NCI-H1417 (cell line): Measurements from ENCODE around the gene NEDD4L.

Source experiments
- DNase-seq, 3 experiments: peaks; one replicate each; lab custom pipeline; 2025; lab: John Stamatoyannopoulos, UW

NEDD4L gene

GRCh38 chr18:58181988-58182387 is 138.0 kb downstream of the NEDD4L start:
- no peak for DNase-seq

- peak; percentile 86 to 97 (median 90) for DNase-seq
Measured at GRCh38 chr18:58183226-58183625, 139.2 kb downstream of the NEDD4L start.

GRCh38 chr18:58186258-58186948 is 142.4 kb downstream of the NEDD4L start:
- DNase-seq, result peak in 2 of 3 experiments; percentile 24 to 54

- DNase-seq, result no peak
Measured at GRCh38 chr18:58187674-58188073, 143.6 kb downstream of the NEDD4L start.

- peak in 1 of 3 experiments; percentile 61 for DNase-seq
Measured at GRCh38 chr18:58188996-58189395, 145.0 kb downstream of the NEDD4L start.

- no peak for DNase-seq
Measured at GRCh38 chr18:58190842-58191530, 147.0 kb downstream of the NEDD4L start.

GRCh38 chr18:58191626-58192025 is 147.6 kb downstream of the NEDD4L start:
- no peak for DNase-seq

GRCh38 chr18:58192519-58192918 is 148.5 kb downstream of the NEDD4L start:
- no peak for DNase-seq

GRCh38 chr18:58194028-58194427 is 150.0 kb downstream of the NEDD4L start:
- peak in 2 of 3 experiments; percentile 31 to 60 for DNase-seq

- peak; percentile 72 to 96 (median 92) for DNase-seq
Measured at GRCh38 chr18:58195278-58195765, 151.3 kb downstream of the NEDD4L start.

- no peak for DNase-seq
Measured at GRCh38 chr18:58196164-58196563, 152.1 kb downstream of the NEDD4L start.

GRCh38 chr18:58196881-58197872 is 153.2 kb downstream of the NEDD4L start:
- peak in 1 of 3 experiments; percentile 33 for DNase-seq

GRCh38 chr18:58201268-58201667 is 157.2 kb downstream of the NEDD4L start:
- DNase-seq, result no peak

- DNase-seq, result peak; percentile 24 to 83 (median 76)
Measured at GRCh38 chr18:58201733-58202730, 158.0 kb downstream of the NEDD4L start.

- no peak for DNase-seq
Measured at GRCh38 chr18:58204776-58205442, 160.9 kb downstream of the NEDD4L start.

- peak in 1 of 3 experiments; percentile 56 for DNase-seq
Measured at GRCh38 chr18:58205443-58206160, 161.6 kb downstream of the NEDD4L start.

GRCh38 chr18:58207520-58208152 is 163.6 kb downstream of the NEDD4L start:
- no peak for DNase-seq

GRCh38 chr18:58208207-58208932 is 164.3 kb downstream of the NEDD4L start:
- DNase-seq, result peak in 1 of 3 experiments; percentile 57
